Mesenchymal stem cell (in vitro differentiated cells and primary cell): Measurements from ENCODE around the gene GPR150.

Source experiments
- DNase-seq: peaks from one replicate; pipeline ENCODE4 v3.0.0-alpha.2; 2013
- H2AFZ ChIP-seq: one replicate; pipeline ENCODE4 v1.6.1; 2013; ENCODE audit warnings: low read depth, mild to moderate bottlenecking, control low read depth, inconsistent platforms, low read length, moderate library complexity
- H2AK5ac ChIP-seq: 2 replicates; pipeline ENCODE4 v1.6.1; 2013; ENCODE audit warnings: low read length, moderate library complexity, mild to moderate bottlenecking, inconsistent platforms; ENCODE audit not compliant: severe bottlenecking
- H2BK120ac ChIP-seq: one replicate; pipeline ENCODE4 v1.6.1; 2013; ENCODE audit warnings: low read depth, mild to moderate bottlenecking, inconsistent platforms, low read length, moderate library complexity
- H2BK12ac ChIP-seq, 2 experiments: one replicate each; pipeline ENCODE4 v1.6.1; 2013; ENCODE audit warnings: inconsistent platforms in 2 of 2, low read length in 2 of 2, mild to moderate bottlenecking in 2 of 2, moderate library complexity in 2 of 2, control low read depth in 1 of 2
- H2BK15ac ChIP-seq: one replicate; pipeline ENCODE4 v1.6.1; 2013; ENCODE audit warnings: mild to moderate bottlenecking, low read depth, inconsistent platforms; ENCODE audit not compliant: poor library complexity, severe bottlenecking
- H2BK5ac ChIP-seq: 2 replicates; pipeline ENCODE4 v1.6.1; 2013; ENCODE audit warnings: low read depth, mild to moderate bottlenecking, low read length, control low read depth, inconsistent platforms; ENCODE audit not compliant: poor library complexity, severe bottlenecking
- H3K14ac ChIP-seq, 2 experiments: one replicate each; pipeline ENCODE4 v1.6.1; 2013; ENCODE audit warnings: inconsistent platforms in 2 of 2, low read length in 2 of 2, control low read depth in 1 of 2, mild to moderate bottlenecking in 1 of 2, moderate library complexity in 1 of 2
- H3K18ac ChIP-seq, 2 experiments: one replicate each; pipeline ENCODE4 v1.6.1; 2013; ENCODE audit warnings: inconsistent platforms in 2 of 2, low read length in 2 of 2, control low read depth in 1 of 2, low read depth in 1 of 2, mild to moderate bottlenecking in 1 of 2
- H3K23ac ChIP-seq, 2 experiments: one replicate each; pipeline ENCODE4 v1.6.1; 2013; ENCODE audit warnings: inconsistent platforms in 2 of 2, low read length in 2 of 2, mild to moderate bottlenecking in 2 of 2, moderate library complexity in 2 of 2, control low read depth in 1 of 2
- H3K27ac ChIP-seq: 2 replicates; pipeline ENCODE4 v1.5.1; 2013; ENCODE audit warnings: mild to moderate bottlenecking, moderate library complexity, low read length, control low read depth, inconsistent platforms; ENCODE audit not compliant: poor library complexity, severe bottlenecking
- H3K27me3 ChIP-seq, 2 experiments: 2 replicates each; pipeline versions ENCODE4 v1.6.1 to v1.7.0; 2013; ENCODE audit warnings: low read length in 2 of 2, mild to moderate bottlenecking in 2 of 2, moderate library complexity in 2 of 2, control low read depth in 1 of 2, inconsistent platforms in 1 of 2; ENCODE audit not compliant: control insufficient read depth in 1 of 2, insufficient read depth in 1 of 2
- H3K36me3 ChIP-seq, 2 experiments: 2 replicates each; pipeline versions ENCODE4 v1.6.1 to v1.7.0; 2013; ENCODE audit warnings: low read length in 2 of 2, control low read depth in 1 of 2, inconsistent platforms in 1 of 2, low read depth in 1 of 2, mild to moderate bottlenecking in 1 of 2; ENCODE audit not compliant: insufficient read depth in 2 of 2, control insufficient read depth in 1 of 2
- H3K4ac ChIP-seq, 2 experiments: one replicate each; pipeline ENCODE4 v1.6.1; 2013; ENCODE audit warnings: inconsistent platforms in 2 of 2, low read length in 2 of 2, mild to moderate bottlenecking in 2 of 2, moderate library complexity in 2 of 2, control low read depth in 1 of 2, low read depth in 1 of 2
- H3K4me1 ChIP-seq: 2 replicates; pipeline ENCODE4 v1.6.1; 2013; ENCODE audit warnings: low read depth, low read length, control low read depth; ENCODE audit not compliant: control insufficient read depth, insufficient read depth
- H3K4me2 ChIP-seq: 2 replicates; pipeline ENCODE4 v1.6.1; 2013; ENCODE audit warnings: low read length, mild to moderate bottlenecking, inconsistent platforms; ENCODE audit not compliant: poor library complexity, severe bottlenecking
- H3K4me3 ChIP-seq, 2 experiments: 2 replicates each; pipeline versions ENCODE4 v1.5.1 to v1.7.0; 2013; ENCODE audit warnings: low read length in 2 of 2, mild to moderate bottlenecking in 2 of 2, control low read depth in 1 of 2, low read depth in 1 of 2; ENCODE audit not compliant: insufficient read depth in 1 of 2
- H3K79me1 ChIP-seq: replicated peaks from 2 replicates; pipeline ENCODE4 v1.6.1; 2013; ENCODE audit warnings: mild to moderate bottlenecking, control low read depth, low read length, inconsistent platforms; ENCODE audit not compliant: poor library complexity, severe bottlenecking
- H3K9ac ChIP-seq: 2 replicates; pipeline ENCODE4 v1.7.0; 2013; ENCODE audit warnings: mild to moderate bottlenecking, low read length, moderate library complexity
- H3K9me3 ChIP-seq: 2 replicates; pipeline ENCODE4 v1.7.0; 2013; ENCODE audit warnings: mild to moderate bottlenecking, low read length; ENCODE audit not compliant: control insufficient read depth
- H4K8ac ChIP-seq: one replicate; pipeline ENCODE4 v1.6.1; 2013; ENCODE audit warnings: inconsistent platforms, mild to moderate bottlenecking, low read length, moderate library complexity
- H4K91ac ChIP-seq: one replicate; pipeline ENCODE4 v1.6.1; 2013; ENCODE audit warnings: mild to moderate bottlenecking, low read length, inconsistent platforms
- WGBS: methylation state at CpG from one replicate; pipeline ENCODE4 v1.1.7; 2013; ENCODE audit warnings: mixed read lengths; 5-methylcytosine and 5-hydroxymethylcytosine counted together

Gene GPR150

GRCh38 chr5:95649842-95650620 lies 30.1 kb downstream of the GPR150 start:
- H3K4ac ChIP-seq, result no peak overlapping the region

GRCh38 chr5:95652849-95653248 lies 33.0 kb downstream of the GPR150 start:
- H4K8ac ChIP-seq, result no peak overlapping the region
- no peak overlapping the region for H3K18ac ChIP-seq
- H3K14ac ChIP-seq, result no peak overlapping the region
- no peak overlapping the region for H3K23ac ChIP-seq
- H3K4ac ChIP-seq, result no peak overlapping the region
- H2AK5ac ChIP-seq, result no peak overlapping the region
- H2AFZ ChIP-seq, result no peak overlapping the region
- H3K79me1 ChIP-seq, result no peaks in the 10 kb centered on the region
- H3K36me3 ChIP-seq, result peaks cover 0 to 3% of the 10 kb centered on the region in 2 experiments
- H3K27ac ChIP-seq, result no peak overlapping the region
- no peak overlapping the region for H2BK5ac ChIP-seq
- H3K4me1 ChIP-seq, result no peaks in the 10 kb centered on the region
- no peak overlapping the region for H3K4me3 ChIP-seq
- 98% methylated on average over 1 of the region's 1 CpG for WGBS
- no peak overlapping the region for H2BK15ac ChIP-seq
- DNase-seq, result no peak
- no peak overlapping the region for H3K4me2 ChIP-seq
- no peak overlapping the region for H3K9ac ChIP-seq
- no peaks in the 10 kb centered on the region for H3K9me3 ChIP-seq
- no peak overlapping the region for H2BK12ac ChIP-seq
- no peak overlapping the region for H4K91ac ChIP-seq
- H3K27me3 ChIP-seq, result no peaks in the 10 kb centered on the region
- H2BK120ac ChIP-seq, result no peak overlapping the region

More at GRCh38 chr5:95649842-95650620, 30.1 kb downstream of the GPR150 start:
- Histone ChIP-seq H4K8ac (no peak overlapping the region), H2BK12ac (no peak overlapping the region), H3K4me1 (peaks cover 2% of the 10 kb centered on the region), H3K79me1 (no peaks in the 10 kb centered on the region), H3K18ac (no peak overlapping the region), H2BK15ac (no peak overlapping the region), H3K36me3 (peaks cover 0 to 3% of the 10 kb centered on the region in 2 experiments), H3K9me3 (no peaks in the 10 kb centered on the region), H3K23ac (no peak overlapping the region), H2BK120ac (no peak overlapping the region), H3K27ac (no peak overlapping the region), H3K27me3 (no peaks in the 10 kb centered on the region), H2AFZ (no peak overlapping the region), H3K4me3 (no peak overlapping the region), H3K14ac (no peak overlapping the region), H2BK5ac (no peak overlapping the region), H4K91ac (no peak overlapping the region), H2AK5ac (no peak overlapping the region), H3K4me2 (no peak overlapping the region), H3K9ac (no peak overlapping the region)
- DNase-seq, result no peak

- H2BK15ac ChIP-seq, result no peak overlapping the region
- no peak overlapping the region for H2BK120ac ChIP-seq
- no peak for DNase-seq
- H4K8ac ChIP-seq, result no peak overlapping the region
- H3K4ac ChIP-seq, result no peak overlapping the region
- no peak overlapping the region for H3K27ac ChIP-seq
- no CpG with 5 or more reads among the region's 3 CpGs for WGBS
- H3K79me1 ChIP-seq, result no peaks in the 10 kb centered on the region
- no peak overlapping the region for H2AFZ ChIP-seq
- H3K14ac ChIP-seq, result no peak overlapping the region
- H3K23ac ChIP-seq, result no peak overlapping the region
- peaks cover 0 to 3% of the 10 kb centered on the region in 2 experiments for H3K36me3 ChIP-seq
- no peak overlapping the region for H4K91ac ChIP-seq
- H3K9ac ChIP-seq, result no peak overlapping the region
- no peak overlapping the region for H2BK5ac ChIP-seq
- H2BK12ac ChIP-seq, result no peak overlapping the region
- H3K4me3 ChIP-seq, result no peak overlapping the region
- H3K4me1 ChIP-seq, result no peaks in the 10 kb centered on the region
- H2AK5ac ChIP-seq, result no peak overlapping the region
- H3K4me2 ChIP-seq, result no peak overlapping the region
- H3K27me3 ChIP-seq, result no peaks in the 10 kb centered on the region
- H3K9me3 ChIP-seq, result no peaks in the 10 kb centered on the region
- H3K18ac ChIP-seq, result no peak overlapping the region
These were observed 34.3 kb downstream of the GPR150 start for GRCh38 chr5:95654196-95654595.

- H4K91ac ChIP-seq, result no peak overlapping the region
These were observed 35.7 kb downstream of the GPR150 start for GRCh38 chr5:95655575-95655974.

More at GRCh38 chr5:95655575-95655974, 35.7 kb downstream of the GPR150 start:
- H4K8ac ChIP-seq, result no peak overlapping the region
- 44% methylated on average over 1 of the region's 1 CpG for WGBS
- H3K9me3 ChIP-seq, result no peaks in the 10 kb centered on the region
- no peaks in the 10 kb centered on the region for H3K27me3 ChIP-seq
- no peak for DNase-seq
- H3K9ac ChIP-seq, result no peak overlapping the region
- H3K18ac ChIP-seq, result no peak overlapping the region
- H3K14ac ChIP-seq, result no peak overlapping the region
- H3K79me1 ChIP-seq, result no peaks in the 10 kb centered on the region
- no peak overlapping the region for H3K23ac ChIP-seq
- no peak overlapping the region for H3K4me2 ChIP-seq
- no peak overlapping the region for H3K4me3 ChIP-seq
- H2BK12ac ChIP-seq, result no peak overlapping the region
- H2BK120ac ChIP-seq, result no peak overlapping the region
- H2AK5ac ChIP-seq, result no peak overlapping the region
- peaks cover 0 to 3% of the 10 kb centered on the region in 2 experiments for H3K36me3 ChIP-seq
- no peak overlapping the region for H2BK5ac ChIP-seq
- no peak overlapping the region for H2AFZ ChIP-seq
- H3K27ac ChIP-seq, result no peak overlapping the region
- H2BK15ac ChIP-seq, result no peak overlapping the region
- H3K4ac ChIP-seq, result no peak overlapping the region
- no peaks in the 10 kb centered on the region for H3K4me1 ChIP-seq
